Thyroid gland (tissue), 4 donors: ENCODE results near the gene MEX3A. TPM values are rescaled to one million over a fixed set of nuclear protein-coding genes. Genes with fewer than 3 reads are reported as not detected.

ENCODE experiments used
- DNase-seq, 2 donors: peaks; one replicate each; pipeline ENCODE4 v3.0.0-alpha.2; 2019
- H3K27ac ChIP-seq, 3 donors: fragments of 200-600 bp; sonication (generic); 1 replicate in 2 of 3; 2 replicates in 1 of 3; pipeline ENCODE4 v1.5.1; 2016 to 2019; ENCODE audit warnings: mild to moderate bottlenecking in 1 of 3, moderate library complexity in 1 of 3
- H3K27me3 ChIP-seq: fragments of 200-600 bp; sonication (generic); one replicate; pipeline ENCODE4 v1.5.1; 2019
- H3K36me3 ChIP-seq, 2 donors: fragments of 200-600 bp; sonication (generic); one replicate each; pipeline ENCODE4 v1.5.1; 2016 to 2019
- H3K4me1 ChIP-seq, 2 donors: fragments of 200-600 bp; sonication (generic); one replicate each; pipeline ENCODE4 v1.5.1; 2017 to 2019
- H3K4me3 ChIP-seq, 3 donors: fragments of 200-600 bp; sonication (generic); replicated peaks in 1 of 3; 1 replicate in 2 of 3; 2 replicates in 1 of 3; pipeline ENCODE4 v1.5.1; 2016; ENCODE audit warnings: mild to moderate bottlenecking in 1 of 3
- H3K9me3 ChIP-seq: fragments of 200-600 bp; sonication (generic); one replicate; pipeline ENCODE4 v1.5.1; 2017
- CTCF ChIP-seq, 6 experiments: fragments of 200-600 bp in 3 of 6; fragments of 450-650 bp in 3 of 6; sonication (generic) in 3 of 6; IDR thresholded peaks; one replicate each; pipeline ENCODE4 v1.5.1; 2016 to 2019; ENCODE audit warnings: antibody characterized with exemption in 6 of 6, mild to moderate bottlenecking in 2 of 6, inconsistent platforms in 1 of 6, moderate library complexity in 1 of 6
- POLR2A ChIP-seq, 2 donors: fragments of 450-650 bp; IDR thresholded peaks; one replicate each; pipeline ENCODE4 v1.6.1; 2017; ENCODE audit warnings: antibody characterized with exemption in 2 of 2, mild to moderate bottlenecking in 2 of 2, moderate library complexity in 1 of 2
- WGBS, 2 donors: methylation state at CpG; one replicate each; pipeline ENCODE4 v1.1.5; 2017; 5-methylcytosine and 5-hydroxymethylcytosine counted together
- intact Hi-C: fragments of 100-400 bp; cut with DNase I; formaldehyde crosslinking; loops from one replicate; pipeline ENCODE4 v1.15.1; 2023
- total RNA-seq, 4 donors: library from RNA; depleted of rRNA; stranded (reverse); fragments of >200 nt; gene quantifications; one replicate each; pipeline ENCODE4 v1.2.3, GENCODE V29; 2016

The MEX3A gene
- total RNA-seq, 4 donors from 2014 or later: 0.17 to 1.8 (median 0.33) TPM

GRCh38 chr1:156076609-156077429 lies 5.4 kb downstream of the MEX3A start:
- H3K27ac ChIP-seq: peak overlapping the region in 2 of 3 donors; percentile 17 to 38
- WGBS, 2 donors: 27 to 57% methylated on average over 28 to 53 of the region's 73 CpGs
- DNase-seq: peak; percentile 47 to 64
- H3K4me1 ChIP-seq: peaks cover 0 to 18% of the 10 kb centered on the region in 2 donors
- H3K9me3 ChIP-seq: no peaks in the 10 kb centered on the region
- H3K27me3 ChIP-seq: no peaks in the 10 kb centered on the region
- H3K36me3 ChIP-seq: no peaks in the 10 kb centered on the region
- intact Hi-C loops: no loop called here
- H3K4me3 ChIP-seq: peak overlapping the region in 1 of 3 donors; percentile 32
- no peak for TF ChIP-seq CTCF (IDR thresholded peaks at IDR 0.05)
- TF ChIP-seq POLR2A (IDR thresholded peaks at IDR 0.05): peak in 1 of 2 donors; percentile 35

DNA sequence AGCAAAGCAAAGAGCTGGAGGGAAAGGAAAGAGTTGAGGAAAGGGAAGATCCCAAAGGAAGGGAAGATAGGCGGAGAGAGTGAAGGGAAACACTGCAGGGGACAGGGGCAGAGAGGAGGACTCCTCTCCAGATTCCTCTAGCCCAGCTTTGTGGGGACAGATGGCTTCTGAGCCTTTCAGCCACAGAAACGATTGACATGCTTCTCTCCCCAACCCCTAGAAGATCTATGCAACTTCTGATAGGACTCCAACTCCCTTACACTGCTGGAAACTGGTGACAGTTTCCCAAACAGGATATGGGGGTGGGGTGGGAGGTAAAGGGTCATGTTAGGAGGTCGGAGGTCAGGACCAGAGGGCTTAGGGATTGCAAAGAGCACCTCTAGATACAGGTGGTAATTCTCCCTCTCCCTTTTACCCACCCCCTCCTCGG lies 6.5 kb downstream of the MEX3A start:
- TF ChIP-seq CTCF (IDR thresholded peaks at IDR 0.05): no peak
- TF ChIP-seq POLR2A (IDR thresholded peaks at IDR 0.05): no peak
- Histone ChIP-seq H3K4me1 (peaks cover 0 to 13% of the 10 kb centered on the region in 2 donors), H3K4me3 (no peak overlapping the region), H3K36me3 (no peaks in the 10 kb centered on the region), H3K27ac (no peak overlapping the region), H3K9me3 (no peaks in the 10 kb centered on the region), H3K27me3 (no peaks in the 10 kb centered on the region)
- intact Hi-C loops: no loop called here
- no peak for DNase-seq
- WGBS, 2 donors: 55 to 72% methylated on average over 4 of the region's 4 CpGs

DNA sequence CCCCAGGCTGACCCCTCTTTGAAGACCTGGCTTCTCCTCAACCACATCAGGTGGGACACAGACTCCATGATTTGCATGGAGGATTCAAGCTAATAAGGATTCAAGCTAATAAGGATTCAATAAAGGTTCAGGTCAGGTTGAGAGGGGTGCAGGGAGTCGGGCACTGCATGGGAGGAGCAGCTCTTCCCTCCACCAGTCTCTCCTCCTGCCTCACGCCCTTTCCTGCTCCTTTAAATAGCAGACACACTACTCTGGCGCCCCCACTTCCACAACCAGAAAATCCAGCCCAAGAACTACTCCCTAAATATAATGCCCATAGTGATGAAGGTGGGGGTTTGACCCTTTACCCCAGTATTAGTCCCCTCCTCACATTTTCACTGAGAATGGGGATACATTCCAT lies 7.1 kb downstream of the MEX3A start:
- Histone ChIP-seq H3K27ac (no peak overlapping the region), H3K9me3 (no peaks in the 10 kb centered on the region), H3K4me3 (no peak overlapping the region), H3K36me3 (no peaks in the 10 kb centered on the region), H3K4me1 (peaks cover 0 to 13% of the 10 kb centered on the region in 2 donors), H3K27me3 (no peaks in the 10 kb centered on the region)
- intact Hi-C loops: no loop called here
- WGBS, 2 donors: 57 to 62% methylated on average over 3 of the region's 3 CpGs
- TF ChIP-seq POLR2A (IDR thresholded peaks at IDR 0.05): no peak
- no peak for TF ChIP-seq CTCF (IDR thresholded peaks at IDR 0.05)
- DNase-seq: no peak

DNA sequence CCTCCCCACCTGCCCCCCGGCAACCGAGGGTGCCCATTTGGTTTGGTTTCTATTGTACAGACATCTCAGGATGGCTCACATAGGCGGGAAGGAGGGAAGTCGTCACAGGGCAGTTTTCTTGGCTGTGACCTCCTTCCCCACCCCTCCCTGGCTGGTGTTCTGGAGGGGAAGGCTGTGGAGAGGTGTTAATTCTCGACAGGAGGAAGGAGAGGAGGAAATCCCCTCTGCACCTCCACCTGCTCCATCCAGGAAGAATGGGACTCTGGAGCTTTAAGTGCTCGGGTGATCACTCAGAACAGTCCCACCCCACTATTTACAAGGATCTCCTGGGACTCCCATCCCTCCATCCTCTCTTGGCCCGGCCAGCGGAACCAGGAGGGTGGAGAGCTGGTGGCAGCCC lies 7.6 kb downstream of the MEX3A start:
- Histone ChIP-seq H3K27ac (no peak overlapping the region), H3K36me3 (peaks cover 0 to 2% of the 10 kb centered on the region in 2 donors), H3K27me3 (no peaks in the 10 kb centered on the region), H3K9me3 (no peaks in the 10 kb centered on the region), H3K4me1 (peaks cover 0 to 13% of the 10 kb centered on the region in 2 donors), H3K4me3 (no peak overlapping the region)
- TF ChIP-seq CTCF (IDR thresholded peaks at IDR 0.05) (no peak), POLR2A (IDR thresholded peaks at IDR 0.05) (no peak)
- 65 to 73% methylated on average over 8 of the region's 8 CpGs for WGBS, 2 donors
- intact Hi-C loops: no loop called here
- no peak for DNase-seq

DNA sequence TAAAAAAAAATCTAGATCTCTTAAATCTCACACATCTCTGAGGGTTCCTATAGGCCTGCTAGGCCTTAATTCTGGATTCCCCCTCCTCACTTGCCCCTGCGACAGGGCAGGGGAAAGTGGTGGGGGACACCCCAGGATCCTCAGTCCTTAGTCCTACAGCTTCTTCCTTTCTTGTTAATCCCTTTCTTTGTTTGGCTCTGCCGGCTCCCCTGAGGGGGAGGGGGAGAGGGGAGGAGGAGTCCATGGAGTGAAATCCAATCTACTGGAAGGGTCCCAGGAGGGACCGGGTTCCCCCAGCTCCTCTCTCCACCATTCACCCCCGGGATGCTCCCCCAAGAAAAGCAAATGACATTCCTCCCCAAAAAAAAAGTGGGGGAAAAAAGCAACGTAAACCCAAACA lies 8.5 kb downstream of the MEX3A start:
- H3K27me3 ChIP-seq: no peaks in the 10 kb centered on the region
- TF ChIP-seq POLR2A (IDR thresholded peaks at IDR 0.05) (no peak), CTCF (IDR thresholded peaks at IDR 0.05) (no peak)
- 58 to 64% methylated on average over 5 of the region's 5 CpGs for WGBS, 2 donors
- no peak overlapping the region for H3K4me3 ChIP-seq
- DNase-seq: no peak
- peaks cover 0 to 4% of the 10 kb centered on the region in 2 donors for H3K36me3 ChIP-seq
- intact Hi-C loops: no loop called here
- H3K27ac ChIP-seq: no peak overlapping the region
- no peaks in the 10 kb centered on the region for H3K9me3 ChIP-seq
- peaks cover 0 to 13% of the 10 kb centered on the region in 2 donors for H3K4me1 ChIP-seq
